ENCODE measurements around the gene SEMA3B. TPM values are rescaled to one million over a fixed set of nuclear protein-coding genes. Genes with fewer than 3 reads are reported as not detected.

Gene SEMA3B
- total RNA-seq, 1 donor from 2014 or later: 17.9 TPM

DNA sequence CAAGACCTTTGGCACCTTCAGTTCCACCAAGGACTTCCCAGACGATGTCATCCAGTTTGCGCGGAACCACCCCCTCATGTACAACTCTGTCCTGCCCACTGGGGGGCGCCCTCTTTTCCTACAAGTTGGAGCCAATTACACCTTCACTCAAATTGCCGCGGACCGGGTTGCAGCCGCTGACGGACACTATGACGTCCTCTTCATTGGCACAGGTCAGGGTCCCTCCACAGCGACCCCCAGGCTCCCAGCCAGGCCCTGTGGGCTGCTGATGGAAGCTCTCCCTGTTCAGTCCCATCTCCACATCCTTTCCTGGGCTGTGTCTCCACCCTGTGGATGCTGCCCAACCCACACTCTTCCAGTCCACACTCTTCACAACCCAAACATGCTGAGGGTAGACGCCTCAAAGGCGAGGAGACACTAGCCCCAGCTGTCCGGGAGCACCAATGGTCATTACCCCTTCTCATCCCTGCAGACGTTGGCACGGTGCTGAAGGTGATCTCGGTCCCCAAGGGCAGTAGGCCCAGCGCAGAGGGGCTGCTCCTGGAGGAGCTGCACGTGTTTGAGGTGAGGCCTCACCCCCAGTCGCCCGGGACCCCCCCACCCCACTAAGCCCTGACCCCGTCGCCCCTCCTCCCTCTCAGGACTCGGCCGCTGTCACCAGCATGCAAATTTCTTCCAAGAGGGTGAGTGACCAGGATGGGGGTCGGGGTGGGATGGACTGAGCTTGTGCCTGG lies 5.6 kb downstream of the SEMA3B start:
- Histone ChIP-seq H3K4me3 (ENCODE audit: low read depth, low read length) (no peak overlapping the region), H3K27me3 (ENCODE audit: control insufficient read depth, insufficient read depth, low read length) (peaks cover 35% of the 10 kb centered on the region), H3K36me3 (ENCODE audit: control insufficient read depth, insufficient read depth, low read length) (no peaks in the 10 kb centered on the region)
- no peak for DNase-seq (ENCODE audit: low read depth)
- TF ChIP-seq, protein P1, sequence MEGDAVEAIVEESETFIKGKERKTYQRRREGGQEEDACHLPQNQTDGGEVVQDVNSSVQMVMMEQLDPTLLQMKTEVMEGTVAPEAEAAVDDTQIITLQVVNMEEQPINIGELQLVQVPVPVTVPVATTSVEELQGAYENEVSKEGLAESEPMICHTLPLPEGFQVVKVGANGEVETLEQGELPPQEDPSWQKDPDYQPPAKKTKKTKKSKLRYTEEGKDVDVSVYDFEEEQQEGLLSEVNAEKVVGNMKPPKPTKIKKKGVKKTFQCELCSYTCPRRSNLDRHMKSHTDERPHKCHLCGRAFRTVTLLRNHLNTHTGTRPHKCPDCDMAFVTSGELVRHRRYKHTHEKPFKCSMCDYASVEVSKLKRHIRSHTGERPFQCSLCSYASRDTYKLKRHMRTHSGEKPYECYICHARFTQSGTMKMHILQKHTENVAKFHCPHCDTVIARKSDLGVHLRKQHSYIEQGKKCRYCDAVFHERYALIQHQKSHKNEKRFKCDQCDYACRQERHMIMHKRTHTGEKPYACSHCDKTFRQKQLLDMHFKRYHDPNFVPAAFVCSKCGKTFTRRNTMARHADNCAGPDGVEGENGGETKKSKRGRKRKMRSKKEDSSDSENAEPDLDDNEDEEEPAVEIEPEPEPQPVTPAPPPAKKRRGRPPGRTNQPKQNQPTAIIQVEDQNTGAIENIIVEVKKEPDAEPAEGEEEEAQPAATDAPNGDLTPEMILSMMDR (IDR thresholded peaks at IDR 0.05; ENCODE audit: insufficient read depth, low read length, poor library complexity, severe bottlenecking): peak; percentile 72

DNA sequence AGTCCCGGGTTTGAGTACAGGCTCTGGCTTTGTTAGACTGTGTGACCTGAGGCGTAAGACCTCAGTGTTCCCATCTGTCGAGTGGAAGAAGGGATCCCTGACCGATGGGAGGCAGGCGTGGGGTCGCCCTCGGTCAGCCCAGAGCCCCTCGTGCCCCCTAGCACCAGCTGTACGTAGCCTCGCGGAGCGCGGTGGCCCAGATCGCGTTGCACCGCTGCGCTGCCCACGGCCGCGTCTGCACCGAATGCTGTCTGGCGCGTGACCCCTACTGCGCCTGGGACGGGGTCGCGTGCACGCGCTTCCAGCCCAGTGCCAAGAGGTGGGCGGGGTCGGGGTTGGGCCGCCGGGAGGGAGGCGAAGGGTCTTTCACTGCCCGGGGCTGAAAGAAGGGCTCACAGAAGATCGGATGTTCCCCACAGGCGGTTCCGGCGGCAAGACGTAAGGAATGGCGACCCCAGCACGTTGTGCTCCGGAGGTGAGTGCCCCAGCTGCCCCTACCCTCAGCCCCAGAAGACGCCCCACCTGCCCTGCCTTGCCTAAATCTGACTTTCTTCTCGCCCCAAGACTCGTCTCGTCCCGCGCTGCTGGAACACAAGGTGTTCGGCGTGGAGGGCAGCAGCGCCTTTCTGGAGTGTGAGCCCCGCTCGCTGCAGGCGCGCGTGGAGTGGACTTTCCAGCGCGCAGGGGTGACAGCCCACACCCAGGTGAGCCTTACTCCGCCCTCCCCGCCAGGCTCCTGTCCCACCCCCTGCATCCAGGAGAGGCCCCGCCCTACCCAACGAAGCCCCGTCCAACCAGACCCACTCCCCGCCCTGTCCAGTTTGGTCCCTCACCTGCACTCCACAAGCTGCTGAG lies 6.4 kb downstream of the SEMA3B start:
- H3K27me3 ChIP-seq (ENCODE audit: control insufficient read depth, insufficient read depth, low read length): peaks cover 35% of the 10 kb centered on the region
- DNase-seq (ENCODE audit: low read depth): no peak
- H3K4me3 ChIP-seq (ENCODE audit: low read depth, low read length): no peak overlapping the region
- TF ChIP-seq, protein P1 (IDR thresholded peaks at IDR 0.05; ENCODE audit: insufficient read depth, low read length, poor library complexity, severe bottlenecking): no peak
- H3K36me3 ChIP-seq (ENCODE audit: control insufficient read depth, insufficient read depth, low read length): no peaks in the 10 kb centered on the region

DNA sequence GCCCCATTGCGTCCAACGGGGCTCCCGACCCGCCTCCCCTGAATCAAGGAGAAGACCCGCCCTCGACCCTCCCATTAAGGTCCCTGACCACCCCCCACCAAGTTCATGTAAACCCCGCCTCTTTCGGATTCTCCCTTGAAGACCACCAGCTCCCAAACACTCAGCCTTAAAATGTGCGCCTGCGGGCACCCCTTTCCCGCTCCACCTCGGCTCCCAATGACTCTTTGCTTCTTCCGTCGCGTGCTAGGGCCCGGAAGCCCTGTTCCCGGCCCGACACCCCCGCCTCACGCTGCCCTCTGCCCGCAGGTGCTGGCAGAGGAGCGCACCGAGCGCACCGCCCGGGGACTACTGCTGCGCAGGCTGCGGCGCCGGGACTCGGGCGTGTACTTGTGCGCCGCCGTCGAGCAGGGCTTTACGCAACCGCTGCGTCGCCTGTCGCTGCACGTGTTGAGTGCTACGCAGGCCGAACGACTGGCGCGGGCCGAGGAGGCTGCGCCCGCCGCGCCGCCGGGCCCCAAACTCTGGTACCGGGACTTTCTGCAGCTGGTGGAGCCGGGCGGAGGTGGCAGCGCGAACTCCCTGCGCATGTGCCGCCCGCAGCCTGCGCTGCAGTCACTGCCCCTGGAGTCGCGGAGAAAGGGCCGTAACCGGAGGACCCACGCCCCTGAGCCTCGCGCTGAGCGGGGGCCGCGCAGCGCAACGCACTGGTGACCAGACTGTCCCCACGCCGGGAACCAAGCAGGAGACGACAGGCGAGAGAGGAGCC lies 7.2 kb downstream of the SEMA3B start:
- H3K4me3 ChIP-seq (ENCODE audit: low read depth, low read length): no peak overlapping the region
- peaks cover 35% of the 10 kb centered on the region for H3K27me3 ChIP-seq (ENCODE audit: control insufficient read depth, insufficient read depth, low read length)
- DNase-seq (ENCODE audit: low read depth): no peak
- TF ChIP-seq, protein P1 (IDR thresholded peaks at IDR 0.05; ENCODE audit: insufficient read depth, low read length, poor library complexity, severe bottlenecking): no peak
- H3K36me3 ChIP-seq (ENCODE audit: control insufficient read depth, insufficient read depth, low read length): no peaks in the 10 kb centered on the region

DNA sequence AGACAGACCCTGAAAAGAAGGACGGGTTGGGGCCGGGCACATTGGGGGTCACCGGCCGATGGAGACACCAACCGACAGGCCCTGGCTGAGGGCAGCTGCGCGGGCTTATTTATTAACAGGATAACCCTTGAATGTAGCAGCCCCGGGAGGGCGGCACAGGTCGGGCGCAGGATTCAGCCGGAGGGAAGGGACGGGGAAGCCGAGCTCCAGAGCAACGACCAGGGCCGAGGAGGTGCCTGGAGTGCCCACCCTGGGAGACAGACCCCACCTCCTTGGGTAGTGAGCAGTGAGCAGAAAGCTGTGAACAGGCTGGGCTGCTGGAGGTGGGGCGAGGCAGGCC lies 7.8 kb downstream of the SEMA3B start:
- TF ChIP-seq, protein P1 (IDR thresholded peaks at IDR 0.05; ENCODE audit: insufficient read depth, low read length, poor library complexity, severe bottlenecking): no peak
- no peak for DNase-seq (ENCODE audit: low read depth)
- H3K36me3 ChIP-seq (ENCODE audit: control insufficient read depth, insufficient read depth, low read length): no peaks in the 10 kb centered on the region
- H3K27me3 ChIP-seq (ENCODE audit: control insufficient read depth, insufficient read depth, low read length): peaks cover 35% of the 10 kb centered on the region
- H3K4me3 ChIP-seq (ENCODE audit: low read depth, low read length): no peak overlapping the region

DNA sequence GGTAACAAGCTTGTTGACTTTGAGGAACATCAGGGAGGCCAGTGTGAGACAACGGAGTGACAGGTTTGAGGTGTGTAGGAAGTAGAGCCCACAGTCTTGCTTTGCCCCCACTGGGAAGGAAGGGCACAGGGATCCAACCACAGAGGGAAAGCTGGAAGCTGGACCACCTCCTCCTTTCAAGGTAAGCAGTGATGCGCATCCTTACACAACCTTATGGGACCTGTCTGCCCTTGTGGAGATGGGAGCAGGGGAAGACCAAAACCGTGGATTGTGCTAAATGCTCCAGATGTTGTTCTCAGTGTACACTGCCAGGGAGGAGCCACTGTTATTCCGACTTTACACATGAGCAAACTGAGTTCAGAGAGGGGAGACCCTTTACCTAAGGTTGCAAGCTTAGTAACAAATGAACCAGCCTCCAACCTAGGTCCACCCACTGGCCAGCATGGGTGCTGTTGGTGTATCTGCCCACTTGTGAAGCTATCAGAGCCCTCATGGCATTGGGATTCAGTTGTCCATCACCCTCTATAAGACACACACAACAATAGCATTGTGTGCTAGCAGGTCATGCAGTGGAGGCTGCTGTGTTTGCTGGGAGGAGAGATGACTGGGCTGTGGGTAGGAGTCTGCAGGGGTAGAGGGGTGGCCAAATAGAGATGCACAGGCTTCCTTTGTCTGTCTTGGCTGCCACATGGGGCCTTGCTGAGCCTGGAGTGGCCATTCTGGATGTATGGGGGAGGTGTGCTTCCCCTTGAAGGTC lies 9.4 kb downstream of the SEMA3B start:
- TF ChIP-seq, protein P1 (IDR thresholded peaks at IDR 0.05; ENCODE audit: insufficient read depth, low read length, poor library complexity, severe bottlenecking): no peak
- no peak for DNase-seq (ENCODE audit: low read depth)
- peaks cover 32% of the 10 kb centered on the region for H3K27me3 ChIP-seq (ENCODE audit: control insufficient read depth, insufficient read depth, low read length)
- no peaks in the 10 kb centered on the region for H3K36me3 ChIP-seq (ENCODE audit: control insufficient read depth, insufficient read depth, low read length)
- H3K4me3 ChIP-seq (ENCODE audit: low read depth, low read length): no peak overlapping the region

All from kidney epithelial cell (primary cell).